Activated CD8-positive, alpha-beta T cell treated with anti-CD3 and anti-CD28 coated beads for 36 hours (primary cell): Measurements from ENCODE around the gene CATSPERZ. TPM values are rescaled to one million over a fixed set of nuclear protein-coding genes. Genes with fewer than 3 reads are reported as not detected.
A peak's percentile ranks its signal among the peaks of the same experiment; 100 is the strongest.

Source experiments
- ATAC-seq: fragments of 200-7000 bp; cut with Tn5 transposase; one replicate; pipeline ENCODE4 v1.10.0; 2021; ENCODE audit warnings: mild to moderate bottlenecking, moderate library complexity
- CTCF ChIA-PET: fragments of 350-600 bp; sonication (Branson Sonifier 250); formaldehyde crosslinking; loops from one replicate; lab custom pipeline; 2021; ENCODE audit warnings: antibody characterized with exemption; lab: Charles Lee
- POLR2A ChIA-PET: fragments of 350-600 bp; sonication (Branson Sonifier 250); formaldehyde crosslinking; loops from one replicate; lab custom pipeline; 2021; ENCODE audit warnings: antibody characterized with exemption; lab: Charles Lee
- DNase-seq: peaks from one replicate; pipeline ENCODE4 v3.0.0-alpha.2; 2020
- H3K27ac Mint-ChIP-seq: one replicate; pipeline ENCODE4 v1.8.0; 2021; ENCODE audit warnings: mild to moderate bottlenecking, mixed read lengths
- H3K27me3 Mint-ChIP-seq: one replicate; pipeline ENCODE4 v1.8.0; 2021; ENCODE audit warnings: mixed read lengths
- H3K36me3 Mint-ChIP-seq: one replicate; pipeline ENCODE4 v1.8.0; 2021; ENCODE audit warnings: low read depth, mixed read lengths
- H3K4me1 Mint-ChIP-seq: one replicate; pipeline ENCODE4 v1.8.0; 2021; ENCODE audit warnings: low read depth, mixed read lengths
- H3K4me3 Mint-ChIP-seq: one replicate; pipeline ENCODE4 v1.8.0; 2021; ENCODE audit warnings: mild to moderate bottlenecking, moderate library complexity, mixed read lengths
- H3K9me3 Mint-ChIP-seq: one replicate; pipeline ENCODE4 v1.8.0; 2021; ENCODE audit warnings: mixed read lengths
- intact Hi-C: fragments of 100-400 bp; cut with micrococcal nuclease; formaldehyde crosslinking; loops from one replicate; pipeline ENCODE4 v1.10.0; 2022
- total RNA-seq, 2 experiments: library from RNA; stranded (reverse); gene quantifications; one replicate each; pipeline ENCODE4 v1.2.3, GENCODE V29; 2021
- TF ChIP-seq, protein P1 (sequence below): fragments of 200-600 bp; IDR thresholded peaks from one replicate; pipeline ENCODE4 v1.8.0; 2022; ENCODE audit warnings: antibody characterized with exemption, mild to moderate bottlenecking

CATSPERZ gene
- total RNA-seq, 2 experiments from 2014 or later: 0.52 TPM; not detected in 1

DNA sequence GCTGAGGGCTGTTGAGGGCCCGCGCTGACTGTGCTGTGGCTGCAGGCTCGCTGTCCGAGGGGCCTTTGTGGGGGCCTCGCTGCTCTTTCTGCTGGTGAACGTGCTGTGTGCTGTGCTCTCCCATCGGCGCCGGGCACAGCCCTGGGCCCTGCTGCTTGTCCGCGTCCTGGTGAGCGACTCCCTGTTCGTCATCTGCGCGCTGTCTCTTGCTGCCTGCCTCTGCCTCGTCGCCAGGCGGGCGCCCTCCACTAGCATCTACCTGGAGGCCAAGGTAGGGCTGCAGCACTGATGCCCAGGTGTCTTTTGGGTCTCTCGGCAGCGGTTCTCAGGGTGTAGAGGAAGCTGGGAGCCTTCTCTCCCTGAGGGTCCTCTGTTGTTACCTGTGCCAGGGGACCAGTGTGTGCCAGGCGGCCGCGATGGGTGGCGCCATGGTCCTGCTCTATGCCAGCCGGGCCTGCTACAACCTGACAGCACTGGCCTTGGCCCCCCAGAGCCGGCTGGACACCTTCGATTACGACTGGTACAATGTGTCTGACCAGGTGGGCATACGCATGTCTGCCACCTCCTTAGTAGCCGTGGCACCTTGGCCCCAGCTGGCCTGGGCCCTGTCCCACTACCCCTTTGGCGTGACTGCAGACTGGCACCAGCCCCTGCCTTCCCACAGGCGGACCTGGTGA, 12.3 kb upstream of the CATSPERZ start:
- TF ChIP-seq, protein P1, sequence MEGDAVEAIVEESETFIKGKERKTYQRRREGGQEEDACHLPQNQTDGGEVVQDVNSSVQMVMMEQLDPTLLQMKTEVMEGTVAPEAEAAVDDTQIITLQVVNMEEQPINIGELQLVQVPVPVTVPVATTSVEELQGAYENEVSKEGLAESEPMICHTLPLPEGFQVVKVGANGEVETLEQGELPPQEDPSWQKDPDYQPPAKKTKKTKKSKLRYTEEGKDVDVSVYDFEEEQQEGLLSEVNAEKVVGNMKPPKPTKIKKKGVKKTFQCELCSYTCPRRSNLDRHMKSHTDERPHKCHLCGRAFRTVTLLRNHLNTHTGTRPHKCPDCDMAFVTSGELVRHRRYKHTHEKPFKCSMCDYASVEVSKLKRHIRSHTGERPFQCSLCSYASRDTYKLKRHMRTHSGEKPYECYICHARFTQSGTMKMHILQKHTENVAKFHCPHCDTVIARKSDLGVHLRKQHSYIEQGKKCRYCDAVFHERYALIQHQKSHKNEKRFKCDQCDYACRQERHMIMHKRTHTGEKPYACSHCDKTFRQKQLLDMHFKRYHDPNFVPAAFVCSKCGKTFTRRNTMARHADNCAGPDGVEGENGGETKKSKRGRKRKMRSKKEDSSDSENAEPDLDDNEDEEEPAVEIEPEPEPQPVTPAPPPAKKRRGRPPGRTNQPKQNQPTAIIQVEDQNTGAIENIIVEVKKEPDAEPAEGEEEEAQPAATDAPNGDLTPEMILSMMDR: no peak
- H3K27me3 Mint-ChIP-seq: peaks cover 13% of the 10 kb centered on the region
- DNase-seq (no peak), ATAC-seq (no peak)
- ChIA-PET CTCF (interaction anchor here (1.0 to 8.1 kb wide), 2 partner anchors 15 to 81 kb away, joined by 3 to 77 read pairs; partner anchors contain the start of genes CATSPERZ, ESRRA and FERMT3), POLR2A (interaction anchor here (1.4 to 1.7 kb wide), 2 partner anchors 17 kb away, joined by 6 read pairs; partner anchors contain the start of gene ESRRA)
- no peaks in the 10 kb centered on the region for H3K9me3 Mint-ChIP-seq
- H3K27ac Mint-ChIP-seq: no peak overlapping the region
- H3K36me3 Mint-ChIP-seq: peaks cover 2% of the 10 kb centered on the region
- H3K4me3 Mint-ChIP-seq: no peak overlapping the region
- intact Hi-C loops: no loop called here
- peaks cover 17% of the 10 kb centered on the region for H3K4me1 Mint-ChIP-seq

DNA sequence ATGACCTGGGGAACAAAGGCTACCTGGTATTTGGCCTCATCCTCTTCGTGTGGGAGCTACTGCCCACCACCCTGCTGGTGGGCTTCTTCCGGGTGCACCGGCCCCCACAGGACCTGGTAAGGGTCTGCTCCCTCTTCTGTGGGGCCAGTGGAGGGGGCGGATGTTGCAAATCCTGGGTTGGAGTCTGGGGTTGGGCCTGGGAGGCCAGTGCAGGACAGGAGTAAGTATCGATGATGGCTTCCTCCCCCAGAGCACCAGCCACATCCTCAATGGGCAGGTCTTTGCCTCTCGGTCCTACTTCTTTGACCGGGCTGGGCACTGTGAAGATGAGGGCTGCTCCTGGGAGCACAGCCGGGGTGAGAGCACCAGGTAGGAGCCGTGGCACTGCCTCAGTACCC, 11.8 kb upstream of the CATSPERZ start:
- TF ChIP-seq, protein P1: no peak
- ChIA-PET CTCF (interaction anchor here (1.0 to 1.1 kb wide), 2 partner anchors 16 to 82 kb away, joined by 3 to 4 read pairs; partner anchors contain the start of gene FERMT3), POLR2A (interaction anchor here (1.4 kb wide), 1 partner anchor 18 kb away, joined by 6 read pairs; no protein-coding TSS in a partner anchor)
- intact Hi-C loops: no loop called here
- ATAC-seq: no peak
- Mint-ChIP-seq H3K4me3 (no peak overlapping the region), H3K9me3 (no peaks in the 10 kb centered on the region), H3K4me1 (peaks cover 14% of the 10 kb centered on the region), H3K36me3 (no peaks in the 10 kb centered on the region), H3K27me3 (peaks cover 18% of the 10 kb centered on the region), H3K27ac (no peak overlapping the region)
- no peak for DNase-seq

DNA sequence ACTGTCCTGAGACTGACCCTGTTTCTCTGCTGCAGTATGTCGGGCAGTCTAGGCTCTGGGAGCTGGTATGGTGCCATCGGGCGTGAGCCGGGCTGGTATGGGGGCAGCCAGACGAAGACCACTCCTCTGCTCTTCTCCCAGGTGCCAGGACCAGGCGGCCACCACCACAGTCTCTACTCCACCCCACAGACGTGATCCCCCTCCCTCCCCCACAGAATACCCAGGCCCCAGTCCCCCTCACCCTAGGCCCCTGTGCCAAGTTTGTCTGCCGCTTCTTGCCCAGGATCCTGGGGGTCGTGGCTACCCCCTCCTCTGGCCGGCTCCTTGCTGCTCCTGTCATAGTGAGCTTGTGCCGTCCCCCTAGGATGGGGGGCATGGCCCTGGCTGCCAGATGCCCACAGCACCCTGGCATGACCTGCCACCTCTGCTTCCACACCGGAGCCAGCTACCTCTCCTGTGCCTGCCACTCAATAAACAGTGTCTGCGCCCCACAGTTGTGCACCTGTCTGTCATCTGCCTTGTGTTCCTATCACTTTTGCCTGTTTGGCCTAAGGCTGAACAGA, 11.1 kb upstream of the CATSPERZ start:
- Mint-ChIP-seq H3K27ac (no peak overlapping the region), H3K36me3 (no peaks in the 10 kb centered on the region), H3K9me3 (no peaks in the 10 kb centered on the region), H3K27me3 (peaks cover 23% of the 10 kb centered on the region), H3K4me1 (peaks cover 14% of the 10 kb centered on the region), H3K4me3 (no peak overlapping the region)
- ChIA-PET POLR2A (interaction anchor here (1.2 to 1.7 kb wide), 5 partner anchors 12 to 82 kb away, joined by 3 to 4 read pairs (median 4); partner anchors contain the start of gene FERMT3), CTCF (interaction anchor here (1.0 to 2.6 kb wide), 3 partner anchors 12 to 82 kb away, joined by 3 to 19 read pairs (median 4); partner anchors contain the start of genes CATSPERZ and FERMT3)
- DNase-seq (no peak), ATAC-seq (no peak)
- TF ChIP-seq, protein P1: no peak
- intact Hi-C loops: no loop called here

DNA sequence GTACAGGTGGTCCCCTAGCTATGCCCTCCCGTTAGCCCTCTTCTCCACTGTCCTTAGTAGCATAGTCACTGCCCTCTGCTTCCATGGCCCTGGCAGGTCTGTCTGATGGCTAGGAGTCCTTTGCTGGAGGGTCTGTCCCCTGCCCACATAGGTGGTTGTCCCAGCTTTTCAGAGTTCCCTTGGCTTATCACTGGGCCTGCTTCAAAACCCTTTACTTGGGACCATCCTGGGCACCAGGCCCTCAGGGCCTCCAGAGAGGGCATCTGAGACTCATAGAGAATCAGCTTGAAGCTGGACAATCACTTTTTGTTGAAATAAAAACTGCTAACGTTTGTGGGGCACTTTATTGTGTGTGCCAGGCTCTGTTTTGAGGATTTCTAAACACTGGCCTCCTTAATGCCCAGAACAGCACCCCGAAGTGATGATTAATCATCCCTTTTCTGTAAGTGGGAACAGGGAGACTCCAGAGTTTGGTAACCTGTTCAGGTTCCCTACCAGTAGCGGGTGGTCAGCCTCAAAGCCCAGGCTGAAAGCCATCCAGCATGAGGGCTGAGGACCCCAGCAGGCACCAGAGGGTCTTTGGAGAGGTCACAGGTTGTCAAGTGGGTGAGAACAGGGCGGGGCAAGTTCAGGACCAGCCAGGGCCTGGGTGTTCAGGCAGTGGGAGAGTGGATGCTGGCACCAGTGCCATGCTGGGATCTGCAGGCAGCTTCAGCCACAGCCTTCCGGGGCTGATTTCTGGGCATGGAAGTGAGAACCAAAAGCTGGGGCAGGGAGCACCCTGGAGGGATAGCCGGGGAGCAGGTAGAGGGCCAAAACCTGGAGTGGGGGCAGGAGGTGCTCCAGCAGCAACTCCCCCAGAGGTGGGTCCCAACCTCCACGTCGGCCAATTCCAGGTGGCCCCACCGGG, 9.6 kb upstream of the CATSPERZ start:
- Mint-ChIP-seq H3K27me3 (peaks cover 35% of the 10 kb centered on the region), H3K36me3 (no peaks in the 10 kb centered on the region), H3K9me3 (no peaks in the 10 kb centered on the region), H3K4me3 (peak overlapping the region; percentile 18), H3K4me1 (peaks cover 12% of the 10 kb centered on the region), H3K27ac (no peak overlapping the region)
- TF ChIP-seq, protein P1: no peak
- POLR2A ChIA-PET: interaction anchor here (0.7 to 1.7 kb wide), 8 partner anchors 11 to 85 kb away, joined by 3 to 5 read pairs (median 4); partner anchors contain the start of gene FERMT3
- CTCF ChIA-PET: interaction anchor here (1.5 to 2.6 kb wide), 2 partner anchors 11 to 14 kb away, joined by 9 to 19 read pairs; partner anchors contain the start of gene CATSPERZ
- DNase-seq (no peak), ATAC-seq (no peak)
- intact Hi-C loops: no loop called here
